ENCODE measurements around the gene MATN3. TPM values are rescaled to one million over a fixed set of nuclear protein-coding genes. Genes with fewer than 3 reads are reported as not detected.

The MATN3 gene
- total and polyA plus RNA-seq, 8 donors: 3.7 to 12.0 (median 9.4) TPM

DNA sequence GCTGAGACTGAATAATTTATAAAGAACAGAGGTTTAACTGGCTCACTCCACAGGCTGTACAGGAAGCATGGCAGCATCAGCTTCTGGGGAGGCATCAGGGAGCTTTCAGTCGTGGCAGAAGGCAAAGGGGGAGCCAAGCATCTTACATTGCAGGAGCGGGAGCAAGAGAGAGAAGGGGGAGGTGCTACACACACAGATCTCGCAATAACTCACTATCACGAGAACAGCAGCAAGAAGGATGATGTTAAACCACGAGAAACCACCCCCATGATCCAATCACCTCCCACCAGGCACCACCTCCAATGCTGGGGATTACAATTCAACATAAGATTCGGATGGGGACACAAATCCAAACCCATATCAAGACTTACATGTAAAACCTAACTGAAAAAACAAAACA is 17.8 kb upstream of the MATN3 start:
- no peak for ATAC-seq
- Histone ChIP-seq H3K4me3 (no peak overlapping the region), H3K36me3 (peaks cover 4 to 80% of the 10 kb centered on the region in 2 donors), H3K27me3 (no peaks in the 10 kb centered on the region), H3K27ac (no peak overlapping the region), H3K4me1 (no peaks in the 10 kb centered on the region), H3K9me3 (no peaks in the 10 kb centered on the region)
- TF ChIP-seq CTCF (IDR thresholded peaks at IDR 0.05): no peak
- DNase-seq: no peak
- intact Hi-C loops (cut with DNase I): no loop called here

- no peak for TF ChIP-seq CTCF (IDR thresholded peaks at IDR 0.05)
- H3K4me1 ChIP-seq: no peaks in the 10 kb centered on the region
- peak; percentile 35 for ATAC-seq
- peaks cover 0 to 56% of the 10 kb centered on the region in 2 donors for H3K36me3 ChIP-seq
- no peaks in the 10 kb centered on the region for H3K27me3 ChIP-seq
- no peaks in the 10 kb centered on the region for H3K9me3 ChIP-seq
- peak overlapping the region in 1 of 2 donors; percentile 15 for H3K27ac ChIP-seq
- intact Hi-C loops (cut with DNase I): no loop called here
- DNase-seq: no peak
- H3K4me3 ChIP-seq: no peak overlapping the region
Observed at GRCh38 chr2:20027705-20028434, 15.4 kb upstream of the MATN3 start.

DNA sequence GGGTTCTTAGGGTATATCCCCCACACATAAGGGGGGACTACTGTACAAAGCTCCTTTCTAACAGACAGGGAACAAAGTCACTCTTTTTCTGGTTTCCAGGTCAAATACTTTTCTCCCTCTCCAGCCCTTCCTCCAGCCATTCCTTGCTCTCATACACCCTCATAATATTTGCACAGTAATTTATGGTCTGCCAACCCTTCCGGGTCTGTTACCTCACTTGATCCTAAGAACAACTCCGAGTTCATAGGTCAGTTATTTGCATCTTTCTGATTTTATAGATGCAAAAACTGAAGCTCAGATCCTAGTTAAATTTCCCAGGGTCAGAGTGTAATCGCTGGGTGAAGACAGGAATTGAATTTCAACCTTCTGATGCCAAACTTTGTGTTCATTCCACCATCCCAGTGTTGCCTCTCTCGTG is 14.8 kb upstream of the MATN3 start:
- ATAC-seq: peak; percentile 94
- H3K9me3 ChIP-seq: no peaks in the 10 kb centered on the region
- no peak for TF ChIP-seq CTCF (IDR thresholded peaks at IDR 0.05)
- no peak overlapping the region for H3K27ac ChIP-seq
- H3K4me1 ChIP-seq: no peaks in the 10 kb centered on the region
- H3K36me3 ChIP-seq: peaks cover 0 to 50% of the 10 kb centered on the region in 2 donors
- DNase-seq: no peak
- no peak overlapping the region for H3K4me3 ChIP-seq
- intact Hi-C loops (cut with DNase I): no loop called here
- no peaks in the 10 kb centered on the region for H3K27me3 ChIP-seq

GRCh38 chr2:20025065-20025786 is 12.8 kb upstream of the MATN3 start:
- Histone ChIP-seq H3K27me3 (no peaks in the 10 kb centered on the region), H3K4me1 (no peaks in the 10 kb centered on the region), H3K36me3 (peaks cover 0 to 30% of the 10 kb centered on the region in 2 donors), H3K9me3 (peaks cover 0 to 16% of the 10 kb centered on the region in 2 donors), H3K27ac (no peak overlapping the region), H3K4me3 (no peak overlapping the region)
- no peak for DNase-seq
- no peak for TF ChIP-seq CTCF (IDR thresholded peaks at IDR 0.05)
- intact Hi-C loops (cut with DNase I): no loop called here
- ATAC-seq: no peak

- ATAC-seq: no peak
- TF ChIP-seq CTCF (IDR thresholded peaks at IDR 0.05): no peak
- H3K27ac ChIP-seq: no peak overlapping the region
- intact Hi-C loops (cut with DNase I): no loop called here
- peaks cover 0 to 16% of the 10 kb centered on the region in 2 donors for H3K36me3 ChIP-seq
- H3K27me3 ChIP-seq: no peaks in the 10 kb centered on the region
- peaks cover 0 to 16% of the 10 kb centered on the region in 2 donors for H3K9me3 ChIP-seq
- no peaks in the 10 kb centered on the region for H3K4me1 ChIP-seq
- no peak for DNase-seq
- H3K4me3 ChIP-seq: no peak overlapping the region
Observed at GRCh38 chr2:20023688-20024087, 11.2 kb upstream of the MATN3 start.

Measured in left lung (tissue), 10 donors.